HUES48 (cell line): ENCODE results near the gene DNAJC5G.

ENCODE experiments used
- H3K27ac ChIP-seq: one replicate; pipeline ENCODE4 v1.7.0; 2013; ENCODE audit warnings: low read depth, low read length, inconsistent platforms
- H3K27me3 ChIP-seq: 2 replicates; pipeline ENCODE4 v1.6.1; 2013; ENCODE audit warnings: mild to moderate bottlenecking, low read length; ENCODE audit not compliant: control insufficient read depth, insufficient read depth
- H3K36me3 ChIP-seq: 2 replicates; pipeline ENCODE4 v1.6.1; 2013; ENCODE audit warnings: low read length; ENCODE audit not compliant: control insufficient read depth, insufficient read depth
- H3K4me1 ChIP-seq: 2 replicates; pipeline ENCODE4 v1.6.1; 2013; ENCODE audit warnings: mild to moderate bottlenecking, low read length; ENCODE audit not compliant: control insufficient read depth, insufficient read depth
- H3K4me3 ChIP-seq: 2 replicates; pipeline ENCODE4 v1.5.1; 2013; ENCODE audit warnings: mild to moderate bottlenecking, low read depth, low read length
- H3K9ac ChIP-seq: 2 replicates; pipeline ENCODE4 v1.6.1; 2013; ENCODE audit warnings: mild to moderate bottlenecking, low read depth, low read length, moderate library complexity
- H3K9me3 ChIP-seq: 2 replicates; pipeline ENCODE4 v1.6.1; 2013; ENCODE audit warnings: low read length; ENCODE audit not compliant: control insufficient read depth, insufficient read depth

Gene DNAJC5G

GRCh38 chr2:27281855-27282559, 6.8 kb downstream of the DNAJC5G start, which contains the start of gene TRIM54:
TSS of gene TRIM54 (plus strand) at chr2:27282429. CDS start at chr2:27282732, 303 bp downstream.
- H3K4me3 ChIP-seq = peak within 1 kb of the TSS; percentile 49
- H3K27ac ChIP-seq = peak within 1 kb of the TSS; percentile 48
- peaks cover 32% of the 10 kb centered on the region for H3K4me1 ChIP-seq
- no peaks in the 10 kb centered on the region for H3K9me3 ChIP-seq
- H3K9ac ChIP-seq = peak within 1 kb of the TSS; percentile 22; the same call in 1 of the 2 replicates
- no peaks in the 10 kb centered on the region for H3K36me3 ChIP-seq
- peaks cover 9% of the 10 kb centered on the region; the same call in 1 of the 2 replicates for H3K27me3 ChIP-seq

GRCh38 chr2:27282892-27283291, 7.7 kb downstream of the DNAJC5G start:
- peak overlapping the region; percentile 49 for H3K4me3 ChIP-seq
- peak overlapping the region; percentile 48 for H3K27ac ChIP-seq
- peaks cover 9% of the 10 kb centered on the region; the same call in 1 of the 2 replicates for H3K27me3 ChIP-seq

GRCh38 chr2:27284996-27285395, 9.8 kb downstream of the DNAJC5G start:
- Histone ChIP-seq H3K27ac (no peak overlapping the region), H3K27me3 (peaks cover 9% of the 10 kb centered on the region; the same call in 1 of the 2 replicates), H3K9ac (no peak overlapping the region), H3K9me3 (no peaks in the 10 kb centered on the region), H3K4me3 (no peak overlapping the region), H3K36me3 (no peaks in the 10 kb centered on the region), H3K4me1 (peaks cover 32% of the 10 kb centered on the region)

More at GRCh38 chr2:27282892-27283291, 7.7 kb downstream of the DNAJC5G start:
- Histone ChIP-seq H3K9ac (peak overlapping the region; percentile 22; the same call in 1 of the 2 replicates), H3K9me3 (no peaks in the 10 kb centered on the region), H3K36me3 (no peaks in the 10 kb centered on the region), H3K4me1 (peaks cover 33% of the 10 kb centered on the region)

- H3K9me3 ChIP-seq = no peaks in the 10 kb centered on the region
- peaks cover 9% of the 10 kb centered on the region; the same call in 1 of the 2 replicates for H3K27me3 ChIP-seq
- H3K36me3 ChIP-seq = no peaks in the 10 kb centered on the region
- no peak overlapping the region for H3K9ac ChIP-seq
- H3K4me3 ChIP-seq = no peak overlapping the region
- peaks cover 31% of the 10 kb centered on the region for H3K4me1 ChIP-seq
- no peak overlapping the region for H3K27ac ChIP-seq
These were observed 10.2 kb downstream of the DNAJC5G start for GRCh38 chr2:27285481-27285880.

GRCh38 chr2:27288610-27289009, 13.4 kb downstream of the DNAJC5G start:
- no peaks in the 10 kb centered on the region for H3K9me3 ChIP-seq
- no peaks in the 10 kb centered on the region for H3K36me3 ChIP-seq
- H3K27me3 ChIP-seq = no peaks in the 10 kb centered on the region
- H3K9ac ChIP-seq = no peak overlapping the region
- H3K4me3 ChIP-seq = no peak overlapping the region
- H3K27ac ChIP-seq = no peak overlapping the region
- peaks cover 14% of the 10 kb centered on the region for H3K4me1 ChIP-seq

GRCh38 chr2:27290549-27290948, 15.3 kb downstream of the DNAJC5G start:
- no peak overlapping the region for H3K4me3 ChIP-seq
- H3K36me3 ChIP-seq = no peaks in the 10 kb centered on the region
- peaks cover 14% of the 10 kb centered on the region for H3K4me1 ChIP-seq
- H3K9me3 ChIP-seq = no peaks in the 10 kb centered on the region
- no peak overlapping the region for H3K9ac ChIP-seq
- no peaks in the 10 kb centered on the region for H3K27me3 ChIP-seq
- no peak overlapping the region for H3K27ac ChIP-seq

- Histone ChIP-seq H3K27ac (no peak overlapping the region), H3K4me3 (no peak overlapping the region), H3K4me1 (peaks cover 9% of the 10 kb centered on the region), H3K9ac (no peak overlapping the region), H3K27me3 (no peaks in the 10 kb centered on the region), H3K9me3 (no peaks in the 10 kb centered on the region), H3K36me3 (no peaks in the 10 kb centered on the region)
These were observed 16.6 kb downstream of the DNAJC5G start for GRCh38 chr2:27291865-27292264.

- Histone ChIP-seq H3K36me3 (no peaks in the 10 kb centered on the region), H3K4me3 (no peak overlapping the region), H3K4me1 (peaks cover 6% of the 10 kb centered on the region; the same call in 1 of the 2 replicates), H3K27ac (no peak overlapping the region), H3K9ac (no peak overlapping the region), H3K9me3 (no peaks in the 10 kb centered on the region), H3K27me3 (no peaks in the 10 kb centered on the region)
These were observed 19.7 kb downstream of the DNAJC5G start for GRCh38 chr2:27294928-27295327.

- H3K4me1 ChIP-seq = peaks cover 5% of the 10 kb centered on the region; the same call in 1 of the 2 replicates
- no peak overlapping the region for H3K9ac ChIP-seq
- no peaks in the 10 kb centered on the region for H3K36me3 ChIP-seq
- no peaks in the 10 kb centered on the region for H3K9me3 ChIP-seq
- no peak overlapping the region for H3K4me3 ChIP-seq
- H3K27ac ChIP-seq = no peak overlapping the region
- H3K27me3 ChIP-seq = no peaks in the 10 kb centered on the region
These were observed 21.2 kb downstream of the DNAJC5G start for GRCh38 chr2:27296481-27296880.

- Histone ChIP-seq H3K27ac (no peak overlapping the region), H3K9me3 (no peaks in the 10 kb centered on the region), H3K36me3 (no peaks in the 10 kb centered on the region), H3K9ac (no peak overlapping the region), H3K27me3 (no peaks in the 10 kb centered on the region), H3K4me1 (no peaks in the 10 kb centered on the region), H3K4me3 (no peak overlapping the region)
These were observed 22.0 kb downstream of the DNAJC5G start for GRCh38 chr2:27297195-27297594.

- Histone ChIP-seq H3K4me3 (no peak overlapping the region), H3K9me3 (no peaks in the 10 kb centered on the region), H3K9ac (no peak overlapping the region), H3K27me3 (no peaks in the 10 kb centered on the region), H3K36me3 (no peaks in the 10 kb centered on the region), H3K4me1 (no peaks in the 10 kb centered on the region), H3K27ac (no peak overlapping the region)
These were observed 23.3 kb downstream of the DNAJC5G start for GRCh38 chr2:27298391-27299080.
